Neural progenitor cell (in vitro differentiated cells): ENCODE measurements around the gene FKBP15. TPM values are rescaled to one million over a fixed set of nuclear protein-coding genes. Genes with fewer than 3 reads are reported as not detected.

ENCODE experiments used
- DNase-seq: peaks from one replicate; pipeline ENCODE4 v3.0.0-alpha.2; 2016; ENCODE audit warnings: low spot score
- H2AFZ ChIP-seq: fragments of 200-600 bp; sonication (generic); replicated peaks from 2 replicates; pipeline ENCODE4 v1.6.1; 2016; ENCODE audit warnings: antibody characterized with exemption
- H3F3A ChIP-seq: fragments of 200-600 bp; sonication (generic); 2 replicates; pipeline ENCODE4 v1.6.1; 2016; ENCODE audit warnings: antibody characterized with exemption, low read depth
- H3K27ac ChIP-seq: fragments of 200-600 bp; sonication (generic); 2 replicates; pipeline ENCODE4 v1.5.1; 2016; ENCODE audit warnings: mild to moderate bottlenecking
- H3K27me3 ChIP-seq: fragments of 200-600 bp; sonication (generic); 2 replicates; pipeline ENCODE4 v1.6.1; 2016; ENCODE audit warnings: mild to moderate bottlenecking, moderate library complexity
- H3K36me3 ChIP-seq: fragments of 200-600 bp; sonication (generic); 2 replicates; pipeline ENCODE4 v1.5.1; 2016
- H3K4me1 ChIP-seq: fragments of 200-600 bp; sonication (generic); 2 replicates; pipeline ENCODE4 v1.6.1; 2016; ENCODE audit warnings: mixed run types
- H3K4me2 ChIP-seq: fragments of 200-600 bp; sonication (generic); 2 replicates; pipeline ENCODE4 v1.6.1; 2016
- H3K4me3 ChIP-seq: fragments of 200-600 bp; sonication (generic); 2 replicates; pipeline ENCODE4 v1.5.1; 2016
- H3K79me2 ChIP-seq: fragments of 200-600 bp; sonication (generic); 2 replicates; pipeline ENCODE4 v1.6.1; 2016; ENCODE audit warnings: low read depth
- H3K9ac ChIP-seq: fragments of 200-600 bp; sonication (generic); 2 replicates; pipeline ENCODE4 v1.6.1; 2016
- H3K9me3 ChIP-seq: fragments of 200-600 bp; sonication (generic); 2 replicates; pipeline ENCODE4 v1.5.1; 2016; ENCODE audit warnings: low read depth
- H4K20me1 ChIP-seq: fragments of 200-600 bp; sonication (generic); 2 replicates; pipeline ENCODE4 v1.6.1; 2016; ENCODE audit warnings: low read depth
- H3K27ac Mint-ChIP-seq: 3 replicates; pipeline ENCODE4 v1.8.0; 2021; ENCODE audit warnings: mixed read lengths
- H3K27me3 Mint-ChIP-seq: 2 replicates; pipeline ENCODE4 v1.8.0; 2022; ENCODE audit warnings: low read depth, mild to moderate bottlenecking, inconsistent platforms, moderate library complexity, mixed read lengths; ENCODE audit not compliant: insufficient read depth
- H3K36me3 Mint-ChIP-seq: 3 replicates; pipeline ENCODE4 v1.8.0; 2021; ENCODE audit warnings: mixed read lengths
- H3K4me1 Mint-ChIP-seq: 3 replicates; pipeline ENCODE4 v1.8.0; 2021; ENCODE audit warnings: mixed read lengths
- H3K4me3 Mint-ChIP-seq: 3 replicates; pipeline ENCODE4 v1.8.0; 2021; ENCODE audit warnings: mild to moderate bottlenecking, moderate library complexity, mixed read lengths
- H3K9me3 Mint-ChIP-seq: 3 replicates; pipeline ENCODE4 v1.8.0; 2020; ENCODE audit warnings: mixed read lengths
- CTCF ChIP-seq: fragments of 200-600 bp; sonication (generic); IDR thresholded peaks from 2 replicates; pipeline ENCODE4 v1.5.1; 2017; ENCODE audit warnings: antibody characterized with exemption, mild to moderate bottlenecking
- EZH2 ChIP-seq: fragments of 200-600 bp; sonication (generic); IDR thresholded peaks from 2 replicates; pipeline ENCODE4 v1.6.1; 2017; ENCODE audit warnings: antibody characterized with exemption, mild to moderate bottlenecking, moderate library complexity
- EZH2phosphoT487 ChIP-seq: fragments of 200-600 bp; sonication (generic); IDR thresholded peaks from 2 replicates; pipeline ENCODE4 v1.6.1; 2017; ENCODE audit warnings: antibody characterized with exemption
- total RNA-seq: library from RNA; depleted of rRNA; stranded (reverse); fragments of >200 nt; gene quantifications from 2 replicates; pipeline ENCODE4 v1.2.3, GENCODE V29; 2015; ENCODE audit warnings: low replicate concordance

The FKBP15 gene
- total RNA-seq, 1 donor from 2014 or later, result 25.5 TPM

GRCh38 chr9:113154946-113155345, 66.1 kb downstream of the FKBP15 start:
- Histone ChIP-seq H3K27ac (no peak overlapping the region), H4K20me1 (no peaks in the 10 kb centered on the region), H3K36me3 (no peaks in the 10 kb centered on the region), H3K4me1 (peaks cover 2% of the 10 kb centered on the region), H3K9ac (no peak overlapping the region), H3K27me3 (peaks cover 32% of the 10 kb centered on the region), H3K79me2 (no peaks in the 10 kb centered on the region), H3K9me3 (no peaks in the 10 kb centered on the region), H3K4me2 (no peak overlapping the region), H3F3A (peaks cover 8% of the 10 kb centered on the region), H2AFZ (no peak overlapping the region), H3K4me3 (no peak overlapping the region)
- Mint-ChIP-seq H3K27ac (no peak overlapping the region), H3K27me3 (peaks cover 15% of the 10 kb centered on the region), H3K4me3 (no peak overlapping the region), H3K36me3 (peaks cover 4% of the 10 kb centered on the region), H3K9me3 (no peaks in the 10 kb centered on the region), H3K4me1 (peaks cover 5% of the 10 kb centered on the region)
- TF ChIP-seq EZH2 (no peak), CTCF (no peak), EZH2phosphoT487 (no peak)
- DNase-seq, result no peak

- Mint-ChIP-seq H3K27ac (no peak overlapping the region), H3K9me3 (no peaks in the 10 kb centered on the region), H3K36me3 (peaks cover 4% of the 10 kb centered on the region), H3K4me3 (no peak overlapping the region), H3K4me1 (peaks cover 5% of the 10 kb centered on the region), H3K27me3 (peaks cover 16% of the 10 kb centered on the region)
- no peak overlapping the region for H3K4me3 ChIP-seq
- TF ChIP-seq EZH2phosphoT487 (no peak), CTCF (no peak), EZH2 (no peak)
- no peak overlapping the region for H2AFZ ChIP-seq
- H3F3A ChIP-seq, result peaks cover 8% of the 10 kb centered on the region
- peaks cover 2% of the 10 kb centered on the region for H3K4me1 ChIP-seq
- H3K27ac ChIP-seq, result no peak overlapping the region
- H3K79me2 ChIP-seq, result no peaks in the 10 kb centered on the region
- peaks cover 36% of the 10 kb centered on the region for H3K27me3 ChIP-seq
- H3K9me3 ChIP-seq, result no peaks in the 10 kb centered on the region
- H4K20me1 ChIP-seq, result no peaks in the 10 kb centered on the region
- no peak overlapping the region for H3K9ac ChIP-seq
- no peaks in the 10 kb centered on the region for H3K36me3 ChIP-seq
- no peak overlapping the region for H3K4me2 ChIP-seq
- no peak for DNase-seq
These were observed 66.6 kb downstream of the FKBP15 start for GRCh38 chr9:113154471-113154870.

- Histone ChIP-seq H2AFZ (no peak overlapping the region), H3K4me3 (no peak overlapping the region), H3K27me3 (peaks cover 36% of the 10 kb centered on the region), H3K79me2 (no peaks in the 10 kb centered on the region), H3K27ac (no peak overlapping the region), H3K9ac (no peak overlapping the region), H4K20me1 (no peaks in the 10 kb centered on the region), H3K9me3 (no peaks in the 10 kb centered on the region), H3F3A (peaks cover 8% of the 10 kb centered on the region), H3K4me1 (peaks cover 2% of the 10 kb centered on the region), H3K36me3 (no peaks in the 10 kb centered on the region), H3K4me2 (no peak overlapping the region)
- Mint-ChIP-seq H3K27me3 (peaks cover 17% of the 10 kb centered on the region), H3K4me3 (no peak overlapping the region), H3K27ac (no peak overlapping the region), H3K9me3 (no peaks in the 10 kb centered on the region), H3K36me3 (peaks cover under 1% of the 10 kb centered on the region), H3K4me1 (peaks cover 5% of the 10 kb centered on the region)
- no peak for DNase-seq
- no peak for TF ChIP-seq CTCF
- TF ChIP-seq EZH2phosphoT487, result no peak
- TF ChIP-seq EZH2, result no peak
These were observed 67.5 kb downstream of the FKBP15 start for GRCh38 chr9:113153599-113153998.
